ENCODE measurements around the gene POLR2E. TPM values are rescaled to one million over a fixed set of nuclear protein-coding genes. Genes with fewer than 3 reads are reported as not detected.

POLR2E gene
- polyA plus RNA-seq, 3 donors = 120 to 167 (median 144) TPM

- DNase-seq (ENCODE audit: extremely low read depth in 1 of 11, low read depth in 9 of 11, low spot score in 4 of 11) = no peak
Measured at GRCh38 chr19:1088416-1089010, 6.7 kb downstream of the POLR2E start.

GRCh38 chr19:1087813-1088415 lies 7.3 kb downstream of the POLR2E start:
- DNase-seq (ENCODE audit: extremely low read depth in 1 of 11, low read depth in 9 of 11, low spot score in 4 of 11) = no peak

- no peak for DNase-seq (ENCODE audit: extremely low read depth in 1 of 11, low read depth in 9 of 11, low spot score in 4 of 11)
Measured at GRCh38 chr19:1086613-1087012, 8.6 kb downstream of the POLR2E start.

- no peak for DNase-seq (ENCODE audit: extremely low read depth in 1 of 11, low read depth in 9 of 11, low spot score in 4 of 11)
Measured at GRCh38 chr19:1085676-1086442, 9.3 kb downstream of the POLR2E start.

GRCh38 chr19:1085053-1085658 lies 10.0 kb downstream of the POLR2E start:
- DNase-seq (ENCODE audit: extremely low read depth in 1 of 11, low read depth in 9 of 11, low spot score in 4 of 11) = no peak

- DNase-seq (ENCODE audit: extremely low read depth in 1 of 11, low read depth in 9 of 11, low spot score in 4 of 11) = no peak
Measured at GRCh38 chr19:1084024-1084868, 10.9 kb downstream of the POLR2E start.

GRCh38 chr19:1082928-1083816 lies 12.0 kb downstream of the POLR2E start:
- no peak for DNase-seq (ENCODE audit: extremely low read depth in 1 of 11, low read depth in 9 of 11, low spot score in 4 of 11)

- peak in 2 of 11 donors; percentile 50 to 58 for DNase-seq (ENCODE audit: extremely low read depth in 1 of 11, low read depth in 9 of 11, low spot score in 4 of 11)
Measured at GRCh38 chr19:1082165-1082927, 12.8 kb downstream of the POLR2E start.

- peak in 1 of 11 donors; percentile 54 for DNase-seq (ENCODE audit: extremely low read depth in 1 of 11, low read depth in 9 of 11, low spot score in 4 of 11)
Measured at GRCh38 chr19:1081301-1082164, 13.6 kb downstream of the POLR2E start.

- no peak for DNase-seq (ENCODE audit: extremely low read depth in 1 of 11, low read depth in 9 of 11, low spot score in 4 of 11)
Measured at GRCh38 chr19:1080360-1081161, 14.6 kb downstream of the POLR2E start.

- no peak for DNase-seq (ENCODE audit: extremely low read depth in 1 of 11, low read depth in 9 of 11, low spot score in 4 of 11)
Measured at GRCh38 chr19:1079566-1080111, 15.5 kb downstream of the POLR2E start.

GRCh38 chr19:1076951-1077350 lies 18.2 kb downstream of the POLR2E start:
- DNase-seq (ENCODE audit: extremely low read depth in 1 of 11, low read depth in 9 of 11, low spot score in 4 of 11) = no peak

GRCh38 chr19:1076046-1076386 lies 19.2 kb downstream of the POLR2E start:
- no peak for DNase-seq (ENCODE audit: extremely low read depth in 1 of 11, low read depth in 9 of 11, low spot score in 4 of 11)

- DNase-seq (ENCODE audit: extremely low read depth in 1 of 11, low read depth in 9 of 11, low spot score in 4 of 11) = no peak
Measured at GRCh38 chr19:1074544-1075283, 20.5 kb downstream of the POLR2E start.

GRCh38 chr19:1073956-1074517 lies 21.1 kb downstream of the POLR2E start:
- no peak for DNase-seq (ENCODE audit: extremely low read depth in 1 of 11, low read depth in 9 of 11, low spot score in 4 of 11)
